ENCODE measurements around the gene OR6B1.
"Not testable (repeated sequence)": the region's sequence is repeated elsewhere in the genome, so short reads cannot be mapped to it uniquely, and the experiment has no call there.

The OR6B1 gene

GRCh38 chr7:144009361-144009760 lies 9.2 kb downstream of the OR6B1 start:
- Histone ChIP-seq H2AFZ (ENCODE audit: low read depth) (no peak overlapping the region), H3K4me2 (no peak overlapping the region), H3K27ac (no peak overlapping the region)

GRCh38 chr7:144010061-144010460 lies 9.9 kb downstream of the OR6B1 start:
- not testable (repeated sequence) for H3K27me3 ChIP-seq (ENCODE audit: insufficient read depth, low read depth); H3K9ac ChIP-seq; H3K4me3 ChIP-seq (IDR thresholded peaks at IDR 0.05; ENCODE audit: insufficient read depth, low read depth, low read length); H4K20me1 ChIP-seq (ENCODE audit: insufficient read depth); H3K36me3 ChIP-seq (ENCODE audit: insufficient read depth); H3K27ac ChIP-seq; H3K79me2 ChIP-seq (ENCODE audit: insufficient read depth, low read depth); H3K4me1 ChIP-seq (ENCODE audit: low read depth, poor library complexity, severe bottlenecking); H2AFZ ChIP-seq (ENCODE audit: low read depth); H3K4me2 ChIP-seq

More at GRCh38 chr7:144009361-144009760, 9.2 kb downstream of the OR6B1 start:
- H3K9ac ChIP-seq, result no peak overlapping the region
- H3K27me3 ChIP-seq (ENCODE audit: insufficient read depth, low read depth), result no peaks in the 10 kb centered on the region
- no peaks in the 10 kb centered on the region for H3K79me2 ChIP-seq (ENCODE audit: insufficient read depth, low read depth)
- no peaks in the 10 kb centered on the region for H4K20me1 ChIP-seq (ENCODE audit: insufficient read depth)
- H3K36me3 ChIP-seq (ENCODE audit: insufficient read depth), result no peaks in the 10 kb centered on the region
- H3K4me3 ChIP-seq (IDR thresholded peaks at IDR 0.05; ENCODE audit: insufficient read depth, low read depth, low read length), result no peak overlapping the region
- H3K4me1 ChIP-seq (ENCODE audit: low read depth, poor library complexity, severe bottlenecking), result no peaks in the 10 kb centered on the region
- no peak for TF ChIP-seq CTCF (conservative IDR thresholded peaks at IDR 0.05; ENCODE audit: low read depth, low read length)

GRCh38 chr7:144010821-144011220 lies 10.7 kb downstream of the OR6B1 start:
- H3K79me2 ChIP-seq (ENCODE audit: insufficient read depth, low read depth); H3K4me2 ChIP-seq; H3K27ac ChIP-seq; H3K9ac ChIP-seq; H2AFZ ChIP-seq (ENCODE audit: low read depth); H3K27me3 ChIP-seq (ENCODE audit: insufficient read depth, low read depth); H3K4me3 ChIP-seq (IDR thresholded peaks at IDR 0.05; ENCODE audit: insufficient read depth, low read depth, low read length); H3K36me3 ChIP-seq (ENCODE audit: insufficient read depth); H3K4me1 ChIP-seq (ENCODE audit: low read depth, poor library complexity, severe bottlenecking); H4K20me1 ChIP-seq (ENCODE audit: insufficient read depth): not testable (repeated sequence)

- Histone ChIP-seq H3K9ac (no peak overlapping the region), H3K27me3 (ENCODE audit: insufficient read depth, low read depth) (no peaks in the 10 kb centered on the region), H2AFZ (ENCODE audit: low read depth) (no peak overlapping the region), H3K79me2 (ENCODE audit: insufficient read depth, low read depth) (no peaks in the 10 kb centered on the region), H3K4me1 (ENCODE audit: low read depth, poor library complexity, severe bottlenecking) (no peaks in the 10 kb centered on the region), H3K4me3 (IDR thresholded peaks at IDR 0.05; ENCODE audit: insufficient read depth, low read depth, low read length) (no peak overlapping the region), H3K27ac (no peak overlapping the region), H3K36me3 (ENCODE audit: insufficient read depth) (no peaks in the 10 kb centered on the region), H4K20me1 (ENCODE audit: insufficient read depth) (no peaks in the 10 kb centered on the region), H3K4me2 (no peak overlapping the region)
- no peak for TF ChIP-seq CTCF (conservative IDR thresholded peaks at IDR 0.05; ENCODE audit: low read depth, low read length)
Observed at GRCh38 chr7:144011458-144012230, 11.5 kb downstream of the OR6B1 start.

GRCh38 chr7:144018065-144018464 lies 17.9 kb downstream of the OR6B1 start:
- Histone ChIP-seq H3K36me3 (ENCODE audit: insufficient read depth) (no peaks in the 10 kb centered on the region), H2AFZ (ENCODE audit: low read depth) (no peak overlapping the region), H3K9ac (no peak overlapping the region), H3K79me2 (ENCODE audit: insufficient read depth, low read depth) (no peaks in the 10 kb centered on the region), H3K27me3 (ENCODE audit: insufficient read depth, low read depth) (no peaks in the 10 kb centered on the region), H3K4me1 (ENCODE audit: low read depth, poor library complexity, severe bottlenecking) (no peaks in the 10 kb centered on the region), H4K20me1 (ENCODE audit: insufficient read depth) (no peaks in the 10 kb centered on the region), H3K4me3 (IDR thresholded peaks at IDR 0.05; ENCODE audit: insufficient read depth, low read depth, low read length) (no peak overlapping the region), H3K27ac (no peak overlapping the region), H3K4me2 (no peak overlapping the region)
- TF ChIP-seq CTCF (conservative IDR thresholded peaks at IDR 0.05; ENCODE audit: low read depth, low read length), result no peak

Measured in KMS-11 (cell line).